DND-41 (cell line): ENCODE results near the gene SSR3.

ENCODE experiments used
- ATAC-seq: fragments of 200-7000 bp; cut with Tn5 transposase; 3 replicates; pipeline ENCODE4 v1.9.1; 2021; ENCODE audit warnings: low read depth; ENCODE audit not compliant: insufficient read depth
- DNase-seq: peaks from one replicate; pipeline ENCODE4 v3.0.0-alpha.2; 2020
- H2AFZ ChIP-seq: 2 replicates; pipeline ENCODE4 v1.6.0; 2012; ENCODE audit warnings: low read depth, low read length
- H3K27ac ChIP-seq: 2 replicates; pipeline ENCODE4 v1.5.1; 2012; ENCODE audit warnings: low read length, inconsistent platforms
- H3K27me3 ChIP-seq: fragments of 200-600 bp; sonication (generic); 2 replicates; pipeline ENCODE4 v1.6.0; 2012; ENCODE audit warnings: low read length, mild to moderate bottlenecking, inconsistent platforms; ENCODE audit not compliant: insufficient read depth, poor library complexity
- H3K36me3 ChIP-seq: 2 replicates; pipeline ENCODE4 v1.5.1; 2012; ENCODE audit warnings: low read length, inconsistent platforms; ENCODE audit not compliant: insufficient read depth
- H3K4me1 ChIP-seq: 2 replicates; pipeline ENCODE4 v1.5.1; 2012; ENCODE audit warnings: mild to moderate bottlenecking, low read length; ENCODE audit not compliant: insufficient read depth
- H3K4me2 ChIP-seq: 2 replicates; pipeline ENCODE4 v1.6.0; 2012; ENCODE audit warnings: mild to moderate bottlenecking, moderate library complexity, low read length, inconsistent platforms; ENCODE audit not compliant: insufficient read depth
- H3K4me3 ChIP-seq, 2 experiments: fragments of 200-600 bp in 1 of 2; shearing (Covaris generic) in 1 of 2; 2 replicates each; pipeline ENCODE4 v1.5.1; 2012 to 2016; ENCODE audit warnings: inconsistent platforms in 2 of 2, low read length in 2 of 2, mild to moderate bottlenecking in 2 of 2, low read depth in 1 of 2, moderate library complexity in 1 of 2
- H3K79me2 ChIP-seq: 2 replicates; pipeline ENCODE4 v1.6.0; 2012; ENCODE audit warnings: low read length, inconsistent platforms; ENCODE audit not compliant: insufficient read depth
- H3K9ac ChIP-seq: 2 replicates; pipeline ENCODE4 v1.6.0; 2012; ENCODE audit warnings: low read depth, mild to moderate bottlenecking, inconsistent platforms, low read length, moderate library complexity
- H3K9me3 ChIP-seq: 2 replicates; pipeline ENCODE4 v1.5.1; 2012; ENCODE audit warnings: low read length, moderate library complexity, mild to moderate bottlenecking, inconsistent platforms; ENCODE audit not compliant: insufficient read depth, severe bottlenecking
- H4K20me1 ChIP-seq: 2 replicates; pipeline ENCODE4 v1.6.0; 2012; ENCODE audit warnings: low read length; ENCODE audit not compliant: insufficient read depth
- EZH2 ChIP-seq: IDR thresholded peaks from 3 replicates; pipeline ENCODE4 v1.6.1; 2012; ENCODE audit warnings: borderline replicate concordance, low read depth, mild to moderate bottlenecking, moderate library complexity, low read length, inconsistent platforms; ENCODE audit not compliant: severe bottlenecking
- TF ChIP-seq, protein P1 (sequence below): IDR thresholded peaks from 2 replicates; pipeline ENCODE4 v1.5.1; 2012; ENCODE audit warnings: borderline replicate concordance, low read length, moderate library complexity, mild to moderate bottlenecking; ENCODE audit not compliant: poor library complexity, severe bottlenecking; ENCODE audit errors: extremely low read depth

Gene SSR3

DNA sequence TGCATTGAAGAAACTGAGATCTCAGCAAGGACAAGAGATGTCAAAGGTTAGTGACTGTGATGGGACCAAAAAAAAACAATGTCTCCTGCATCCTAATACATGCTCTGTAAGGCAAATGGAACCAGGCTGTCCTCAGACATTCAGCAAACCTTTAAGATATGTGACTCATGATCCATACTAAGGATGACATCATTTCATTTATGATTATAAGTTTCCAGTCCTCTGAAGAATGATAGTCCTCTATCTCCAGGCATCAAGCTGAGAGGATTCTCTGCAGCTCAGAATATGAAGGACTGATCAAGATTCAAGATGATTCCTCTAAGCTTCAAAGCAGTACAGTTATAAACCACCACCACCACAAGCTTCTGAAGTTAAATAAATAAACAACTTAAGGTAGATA is 47.6 kb downstream of the SSR3 start:
- Histone ChIP-seq H3K79me2 (no peaks in the 10 kb centered on the region), H3K4me1 (no peaks in the 10 kb centered on the region), H3K9me3 (no peaks in the 10 kb centered on the region), H3K4me3 (no peak overlapping the region), H3K27me3 (peaks cover 25% of the 10 kb centered on the region), H3K27ac (no peak overlapping the region), H3K36me3 (no peaks in the 10 kb centered on the region), H3K4me2 (no peak overlapping the region), H3K9ac (no peak overlapping the region), H4K20me1 (no peaks in the 10 kb centered on the region), H2AFZ (no peak overlapping the region)
- no peak for TF ChIP-seq EZH2
- TF ChIP-seq, protein P1, sequence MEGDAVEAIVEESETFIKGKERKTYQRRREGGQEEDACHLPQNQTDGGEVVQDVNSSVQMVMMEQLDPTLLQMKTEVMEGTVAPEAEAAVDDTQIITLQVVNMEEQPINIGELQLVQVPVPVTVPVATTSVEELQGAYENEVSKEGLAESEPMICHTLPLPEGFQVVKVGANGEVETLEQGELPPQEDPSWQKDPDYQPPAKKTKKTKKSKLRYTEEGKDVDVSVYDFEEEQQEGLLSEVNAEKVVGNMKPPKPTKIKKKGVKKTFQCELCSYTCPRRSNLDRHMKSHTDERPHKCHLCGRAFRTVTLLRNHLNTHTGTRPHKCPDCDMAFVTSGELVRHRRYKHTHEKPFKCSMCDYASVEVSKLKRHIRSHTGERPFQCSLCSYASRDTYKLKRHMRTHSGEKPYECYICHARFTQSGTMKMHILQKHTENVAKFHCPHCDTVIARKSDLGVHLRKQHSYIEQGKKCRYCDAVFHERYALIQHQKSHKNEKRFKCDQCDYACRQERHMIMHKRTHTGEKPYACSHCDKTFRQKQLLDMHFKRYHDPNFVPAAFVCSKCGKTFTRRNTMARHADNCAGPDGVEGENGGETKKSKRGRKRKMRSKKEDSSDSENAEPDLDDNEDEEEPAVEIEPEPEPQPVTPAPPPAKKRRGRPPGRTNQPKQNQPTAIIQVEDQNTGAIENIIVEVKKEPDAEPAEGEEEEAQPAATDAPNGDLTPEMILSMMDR: no peak
- ATAC-seq: no peak
- no peak for DNase-seq

DNA sequence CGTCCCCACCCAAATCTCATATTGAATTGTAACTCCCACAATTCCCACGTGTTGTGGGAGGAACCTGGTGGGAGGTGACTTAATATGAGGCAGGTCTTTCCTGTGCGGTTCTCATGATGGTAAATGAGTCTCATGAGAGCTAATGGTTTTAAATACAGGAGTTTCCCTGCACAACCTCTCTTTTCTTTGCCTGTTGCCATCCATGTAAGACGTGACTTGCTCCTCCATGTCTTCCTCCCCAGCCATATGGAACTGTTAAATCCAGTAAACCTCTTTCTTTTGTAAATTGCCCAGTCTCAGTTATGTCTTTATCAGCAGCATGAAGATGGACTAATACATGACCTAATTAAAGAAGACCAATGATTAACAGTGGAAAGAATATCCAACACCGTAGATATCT is 56.6 kb downstream of the SSR3 start:
- Histone ChIP-seq H4K20me1 (no peaks in the 10 kb centered on the region), H3K4me3 (no peak overlapping the region), H3K9ac (no peak overlapping the region), H3K4me1 (no peaks in the 10 kb centered on the region), H3K27me3 (peaks cover 6% of the 10 kb centered on the region), H3K79me2 (no peaks in the 10 kb centered on the region), H3K36me3 (no peaks in the 10 kb centered on the region), H2AFZ (no peak overlapping the region), H3K4me2 (no peak overlapping the region), H3K27ac (no peak overlapping the region), H3K9me3 (no peaks in the 10 kb centered on the region)
- DNase-seq (no peak), ATAC-seq (no peak)
- TF ChIP-seq, protein P1: no peak
- TF ChIP-seq EZH2: no peak

DNA sequence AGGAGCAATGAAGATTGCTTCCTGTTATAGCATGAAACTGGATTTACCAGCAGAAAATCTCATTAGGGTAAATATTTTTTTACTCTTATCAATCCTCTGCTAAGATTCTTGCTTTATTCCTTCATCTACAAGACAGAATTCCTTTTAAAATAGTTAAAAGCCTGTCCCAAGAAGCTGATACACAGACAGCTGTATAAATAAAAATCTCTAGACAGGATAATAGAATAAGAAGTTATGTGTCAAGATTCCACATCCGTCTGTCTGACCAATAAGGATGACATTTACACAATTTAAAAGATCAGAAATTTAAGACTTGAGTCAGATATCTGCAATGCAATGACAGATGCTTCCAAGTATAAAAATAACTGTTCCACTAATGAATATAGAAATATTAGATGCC is 57.6 kb downstream of the SSR3 start:
- Histone ChIP-seq H3K36me3 (no peaks in the 10 kb centered on the region), H3K4me3 (no peak overlapping the region), H3K9ac (no peak overlapping the region), H3K9me3 (no peaks in the 10 kb centered on the region), H4K20me1 (no peaks in the 10 kb centered on the region), H3K4me1 (no peaks in the 10 kb centered on the region), H3K27me3 (peaks cover 2% of the 10 kb centered on the region), H3K4me2 (no peak overlapping the region), H3K79me2 (no peaks in the 10 kb centered on the region), H2AFZ (no peak overlapping the region), H3K27ac (no peak overlapping the region)
- TF ChIP-seq, protein P1: no peak
- no peak for TF ChIP-seq EZH2
- ATAC-seq (no peak), DNase-seq (no peak)

DNA sequence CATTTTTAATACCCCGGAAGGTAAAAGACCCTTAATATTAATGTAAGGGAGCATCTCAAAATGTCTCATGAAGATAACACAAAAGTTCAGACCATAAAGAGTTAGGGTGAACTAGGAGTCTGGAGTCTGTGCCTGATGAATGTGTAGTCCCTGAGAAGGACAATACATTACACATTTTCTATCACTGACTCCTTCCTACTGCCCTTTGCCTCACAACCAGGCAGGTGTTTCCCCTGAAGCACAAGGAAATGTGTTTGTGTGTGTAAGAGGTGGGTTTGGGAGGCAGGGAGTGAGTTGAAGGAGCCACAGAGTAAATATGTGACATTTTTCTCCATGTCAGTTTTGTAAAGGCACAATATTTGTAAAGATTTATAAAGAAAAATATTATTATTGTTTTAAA is 59.1 kb downstream of the SSR3 start:
- Histone ChIP-seq H3K9me3 (no peaks in the 10 kb centered on the region), H3K27me3 (peaks cover 2% of the 10 kb centered on the region), H3K4me1 (no peaks in the 10 kb centered on the region), H3K4me2 (no peak overlapping the region), H3K79me2 (no peaks in the 10 kb centered on the region), H3K27ac (no peak overlapping the region), H3K9ac (no peak overlapping the region), H3K36me3 (no peaks in the 10 kb centered on the region), H4K20me1 (no peaks in the 10 kb centered on the region), H2AFZ (no peak overlapping the region), H3K4me3 (no peak overlapping the region)
- TF ChIP-seq, protein P1: no peak
- no peak for TF ChIP-seq EZH2
- no peak for DNase-seq
- ATAC-seq: no peak
